Activated T-helper 1 cell treated with Interleukin-2 at 50 U/mL for 16 hours (primary cell): ENCODE results near the gene CLIP3.
"Not testable (repeated sequence)": the region's sequence is repeated elsewhere in the genome, so short reads cannot be mapped to it uniquely, and the experiment has no call there.

Source experiments
- DNase-seq: peaks from one replicate; pipeline ENCODE4 v3.0.0-alpha.2; 2020; ENCODE audit warnings: low read depth

Gene CLIP3

GRCh38 chr19:36032251-36033104 lies at the start of gene CLIP3:
TSS of gene CLIP3 (minus strand) at chr19:36032873. CDS start at chr19:36032357, 516 bp downstream.
- DNase-seq = peak; percentile 23

GRCh38 chr19:36081894-36082293 lies 49.2 kb upstream of the CLIP3 start:
- no peak for DNase-seq

- DNase-seq = no peak
Observed at GRCh38 chr19:36081385-36081784, 48.7 kb upstream of the CLIP3 start.

GRCh38 chr19:36079389-36079945 lies 46.8 kb upstream of the CLIP3 start:
- no peak for DNase-seq

GRCh38 chr19:36073121-36073876 lies 40.6 kb upstream of the CLIP3 start:
- no peak for DNase-seq

- DNase-seq = no peak
Observed at GRCh38 chr19:36072081-36072480, 39.4 kb upstream of the CLIP3 start.

GRCh38 chr19:36068810-36069499 lies 36.3 kb upstream of the CLIP3 start:
- DNase-seq = not testable (repeated sequence)

- DNase-seq = no peak
Observed at GRCh38 chr19:36067681-36068080, 35.0 kb upstream of the CLIP3 start.

- no peak for DNase-seq
Observed at GRCh38 chr19:36064826-36065225, 32.2 kb upstream of the CLIP3 start.

- DNase-seq = no peak
Observed at GRCh38 chr19:36061367-36061766, 28.7 kb upstream of the CLIP3 start.

- no peak for DNase-seq
Observed at GRCh38 chr19:36060430-36060829, 27.8 kb upstream of the CLIP3 start.

- DNase-seq = no peak
Observed at GRCh38 chr19:36059180-36059910, 26.7 kb upstream of the CLIP3 start.

- DNase-seq = no peak
Observed at GRCh38 chr19:36058481-36059179, 26.0 kb upstream of the CLIP3 start.

GRCh38 chr19:36054733-36055686 lies 22.3 kb upstream of the CLIP3 start, which contains the start of gene WDR62:
TSS of gene WDR62 (plus strand) at chr19:36054897. CDS start at chr19:36054972, 75 bp downstream.
- peak; percentile 88 for DNase-seq

GRCh38 chr19:36054119-36054732 lies 21.6 kb upstream of the CLIP3 start, which contains the start of gene THAP8:
TSS of gene THAP8 (minus strand) at chr19:36054285. CDS start at chr19:36054217, 68 bp downstream.
- peak; percentile 99 for DNase-seq

GRCh38 chr19:36051637-36052036 lies 19.0 kb upstream of the CLIP3 start:
- no peak for DNase-seq

- no peak for DNase-seq
Observed at GRCh38 chr19:36051236-36051635, 18.6 kb upstream of the CLIP3 start.

- DNase-seq = no peak
Observed at GRCh38 chr19:36049080-36049698, 16.5 kb upstream of the CLIP3 start.

GRCh38 chr19:36047835-36048234 lies 15.2 kb upstream of the CLIP3 start:
- DNase-seq = no peak
